PC-9 (cell line): ENCODE measurements around the gene ZNF593OS. TPM values are rescaled to one million over a fixed set of nuclear protein-coding genes. Genes with fewer than 3 reads are reported as not detected.

Experiments
- BruUV-seq: library from RNA; stranded (reverse); fragments of 400-500 nt; replicated peaks from 2 replicates; lab custom pipeline; 2021; lab: Mats Ljungman, UMichigan
- CTCF ChIA-PET: fragments of 300-600 bp; sonication (Branson Sonifier 250); formaldehyde crosslinking; loops from one replicate; lab custom pipeline; 2022; ENCODE audit warnings: antibody characterized with exemption; lab: Charles Lee
- POLR2A ChIA-PET: fragments of 300-600 bp; sonication (Branson Sonifier 250); formaldehyde crosslinking; loops from one replicate; lab custom pipeline; 2022; ENCODE audit warnings: antibody characterized with exemption; ENCODE audit not compliant: unreplicated experiment; lab: Charles Lee
- DNase-seq, 2 experiments: peaks; one replicate each; pipeline versions ENCODE4 v3.0.0 to v3.0.0-alpha.2; 2015 to 2022; ENCODE audit warnings: mixed read lengths in 1 of 2
- H2AFZ ChIP-seq: fragments of 200-600 bp; sonication (generic); 2 replicates; pipeline ENCODE4 v1.8.1; 2017; ENCODE audit warnings: antibody characterized with exemption
- H3F3A ChIP-seq: fragments of 200-600 bp; sonication (generic); 2 replicates; pipeline ENCODE4 v1.8.1; 2017; ENCODE audit warnings: antibody characterized with exemption, mild to moderate bottlenecking, low read depth; ENCODE audit not compliant: insufficient read depth
- H3K27ac ChIP-seq: fragments of 200-600 bp; sonication (generic); 2 replicates; pipeline ENCODE4 v1.6.1; 2016; ENCODE audit warnings: mixed run types
- H3K27me3 ChIP-seq: fragments of 200-600 bp; sonication (generic); 2 replicates; pipeline ENCODE4 v1.6.1; 2016; ENCODE audit warnings: low read depth, mixed run types; ENCODE audit not compliant: insufficient read depth
- H3K36me3 ChIP-seq: fragments of 200-600 bp; sonication (generic); 2 replicates; pipeline ENCODE4 v1.6.1; 2016; ENCODE audit warnings: low read depth, mixed run types
- H3K4me1 ChIP-seq: fragments of 200-600 bp; sonication (generic); replicated peaks from 2 replicates; pipeline ENCODE4 v1.6.1; 2016; ENCODE audit warnings: mixed run types; ENCODE audit not compliant: insufficient read depth
- H3K4me2 ChIP-seq: fragments of 200-600 bp; sonication (generic); 2 replicates; pipeline ENCODE4 v1.6.1; 2017; ENCODE audit warnings: mixed run types
- H3K4me3 ChIP-seq: fragments of 200-600 bp; sonication (generic); 2 replicates; pipeline ENCODE4 v1.6.1; 2016; ENCODE audit warnings: mixed run types
- H3K79me2 ChIP-seq: fragments of 200-600 bp; sonication (generic); 2 replicates; pipeline ENCODE4 v1.6.1; 2017; ENCODE audit warnings: low read depth, mixed run types
- H3K9me2 ChIP-seq: fragments of 200-600 bp; sonication (generic); 2 replicates; pipeline ENCODE4 v1.8.1; 2017; ENCODE audit warnings: mild to moderate bottlenecking; ENCODE audit not compliant: insufficient read depth
- H3K9me3 ChIP-seq: fragments of 200-600 bp; sonication (generic); 2 replicates; pipeline ENCODE4 v1.8.1; 2016; ENCODE audit warnings: low read depth; ENCODE audit not compliant: insufficient read depth
- H4K20me1 ChIP-seq: fragments of 200-600 bp; sonication (generic); 2 replicates; pipeline ENCODE4 v1.8.1; 2017; ENCODE audit not compliant: insufficient read depth
- EZH2 ChIP-seq: fragments of 200-600 bp; sonication (generic); IDR thresholded peaks from 2 replicates; pipeline ENCODE4 v1.8.0; 2017; ENCODE audit warnings: antibody characterized with exemption, low read depth
- intact Hi-C: fragments of 100-400 bp; cut with micrococcal nuclease; formaldehyde crosslinking; loops from one replicate; pipeline ENCODE4 v1.10.0; 2022; ENCODE audit not compliant: unreplicated experiment
- total RNA-seq: library from RNA; stranded (reverse); gene quantifications from 2 replicates; pipeline ENCODE4 v1.2.3, GENCODE V29; 2021
- TF ChIP-seq, protein P1 (sequence below): fragments of 200-600 bp; sonication (generic); conservative IDR thresholded peaks from 2 replicates; pipeline ENCODE4 v1.6.1; 2017; ENCODE audit warnings: mixed run types, antibody characterized with exemption, mild to moderate bottlenecking, moderate library complexity

Gene ZNF593OS
- total RNA-seq, 1 experiment from 2014 or later, result not detected

DNA sequence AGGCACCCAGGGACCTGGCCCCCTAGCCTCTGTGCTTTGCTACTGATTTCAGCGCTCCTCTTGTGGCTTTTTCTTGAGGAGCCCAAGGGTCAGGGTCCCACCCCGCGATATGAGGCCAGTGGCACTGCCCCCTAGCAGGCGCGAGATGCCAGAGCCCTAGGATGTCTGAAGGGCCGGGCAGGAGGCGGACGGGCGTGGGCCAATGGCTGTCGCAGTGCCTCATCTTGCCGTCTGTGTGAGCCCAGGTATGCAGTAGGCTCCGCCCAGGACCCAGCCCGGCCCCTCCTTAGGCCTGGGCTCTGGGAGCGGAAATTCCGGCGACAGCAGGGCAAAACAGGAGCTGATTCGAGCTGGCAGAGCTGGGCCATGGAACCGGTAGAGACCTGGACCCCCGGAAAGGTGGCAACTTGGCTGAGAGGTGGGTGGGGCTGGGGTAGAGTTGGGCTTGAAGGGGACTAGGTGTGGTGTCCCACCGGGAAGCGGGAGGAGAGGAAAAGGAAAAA lies 5.6 kb upstream of the ZNF593OS start, which contains the start of gene CNKSR1:
CNKSR1 (plus strand) TSS at position 310 of the 503 bp plus-strand sequence; CDS start at position 367, 57 bp downstream.
- ChIA-PET POLR2A (interaction anchor here (0.5 to 0.6 kb wide), 4 partner anchors 8 to 328 kb away, joined by 3 to 8 read pairs (median 4); partner anchors contain the start of gene ZNF593), CTCF (interaction anchor here (0.5 to 1.1 kb wide), 5 partner anchors 33 to 751 kb away, joined by 3 to 7 read pairs (median 5); partner anchors contain the start of genes CEP85 and PAFAH2)
- intact Hi-C loops, result loop anchor here (1.0 to 10.0 kb wide), 2 partner anchors 57 to 238 kb away; partner anchors contain the start of genes CEP85 and LIN28A
- Histone ChIP-seq H3K9me2 (no peaks in the 10 kb centered on the region), H3K4me2 (peak within 1 kb of the TSS; percentile 91), H3K4me1 (peaks cover 21% of the 10 kb centered on the region), H3K4me3 (peak within 1 kb of the TSS; percentile 67), H3K36me3 (no peaks in the 10 kb centered on the region; the same call in 1 of the 2 replicates), H3K27me3 (no peaks in the 10 kb centered on the region), H3K79me2 (peaks cover 14% of the 10 kb centered on the region), H3F3A (peaks cover 40% of the 10 kb centered on the region), H4K20me1 (no peaks in the 10 kb centered on the region), H2AFZ (peak within 1 kb of the TSS; percentile 84), H3K9me3 (no peaks in the 10 kb centered on the region), H3K27ac (peak within 1 kb of the TSS; percentile 64)
- peak; percentile 88 to 89 for DNase-seq
- no peak for TF ChIP-seq EZH2
- TF ChIP-seq, protein P1, sequence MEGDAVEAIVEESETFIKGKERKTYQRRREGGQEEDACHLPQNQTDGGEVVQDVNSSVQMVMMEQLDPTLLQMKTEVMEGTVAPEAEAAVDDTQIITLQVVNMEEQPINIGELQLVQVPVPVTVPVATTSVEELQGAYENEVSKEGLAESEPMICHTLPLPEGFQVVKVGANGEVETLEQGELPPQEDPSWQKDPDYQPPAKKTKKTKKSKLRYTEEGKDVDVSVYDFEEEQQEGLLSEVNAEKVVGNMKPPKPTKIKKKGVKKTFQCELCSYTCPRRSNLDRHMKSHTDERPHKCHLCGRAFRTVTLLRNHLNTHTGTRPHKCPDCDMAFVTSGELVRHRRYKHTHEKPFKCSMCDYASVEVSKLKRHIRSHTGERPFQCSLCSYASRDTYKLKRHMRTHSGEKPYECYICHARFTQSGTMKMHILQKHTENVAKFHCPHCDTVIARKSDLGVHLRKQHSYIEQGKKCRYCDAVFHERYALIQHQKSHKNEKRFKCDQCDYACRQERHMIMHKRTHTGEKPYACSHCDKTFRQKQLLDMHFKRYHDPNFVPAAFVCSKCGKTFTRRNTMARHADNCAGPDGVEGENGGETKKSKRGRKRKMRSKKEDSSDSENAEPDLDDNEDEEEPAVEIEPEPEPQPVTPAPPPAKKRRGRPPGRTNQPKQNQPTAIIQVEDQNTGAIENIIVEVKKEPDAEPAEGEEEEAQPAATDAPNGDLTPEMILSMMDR, result peak; percentile 71
- BruUV-seq, result no TSS peak

DNA sequence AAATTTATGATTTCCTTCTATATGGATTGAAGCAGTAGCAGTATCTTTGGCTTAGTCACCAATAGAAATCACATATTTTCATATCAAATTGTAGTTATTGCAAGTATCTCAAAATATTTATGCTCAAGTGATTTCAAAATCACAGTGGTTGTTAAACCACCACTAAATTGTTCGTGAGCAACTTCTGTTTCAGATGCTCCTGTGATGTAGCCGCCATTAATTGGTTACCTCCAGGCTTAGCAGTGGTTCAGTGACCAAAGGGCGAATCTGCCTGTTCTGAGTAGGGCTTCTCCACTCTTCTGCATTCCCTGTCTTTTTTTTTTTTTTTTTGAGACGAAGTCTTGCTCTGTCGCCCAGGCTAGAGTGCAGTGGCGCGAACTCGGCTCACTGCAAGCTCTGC lies 3.7 kb upstream of the ZNF593OS start:
- POLR2A ChIA-PET, result interaction anchor here (0.5 kb wide), 1 partner anchor 148 kb away, joined by 3 read pairs; no protein-coding TSS in a partner anchor
- Histone ChIP-seq H3F3A (peaks cover 31% of the 10 kb centered on the region), H2AFZ (no peak overlapping the region), H4K20me1 (no peaks in the 10 kb centered on the region), H3K9me2 (no peaks in the 10 kb centered on the region), H3K4me2 (no peak overlapping the region), H3K27ac (no peak overlapping the region), H3K4me1 (peaks cover 17% of the 10 kb centered on the region), H3K36me3 (no peaks in the 10 kb centered on the region), H3K79me2 (peaks cover 25% of the 10 kb centered on the region), H3K4me3 (no peak overlapping the region), H3K9me3 (no peaks in the 10 kb centered on the region), H3K27me3 (no peaks in the 10 kb centered on the region)
- CTCF ChIA-PET, result no interaction called here
- no peak for DNase-seq
- no TSS peak for BruUV-seq
- intact Hi-C loops, result loop anchor here (10.0 kb wide), 1 partner anchor 239 kb away; the partner anchor contains the start of gene LIN28A
- no peak for TF ChIP-seq EZH2
- TF ChIP-seq, protein P1, result no peak

DNA sequence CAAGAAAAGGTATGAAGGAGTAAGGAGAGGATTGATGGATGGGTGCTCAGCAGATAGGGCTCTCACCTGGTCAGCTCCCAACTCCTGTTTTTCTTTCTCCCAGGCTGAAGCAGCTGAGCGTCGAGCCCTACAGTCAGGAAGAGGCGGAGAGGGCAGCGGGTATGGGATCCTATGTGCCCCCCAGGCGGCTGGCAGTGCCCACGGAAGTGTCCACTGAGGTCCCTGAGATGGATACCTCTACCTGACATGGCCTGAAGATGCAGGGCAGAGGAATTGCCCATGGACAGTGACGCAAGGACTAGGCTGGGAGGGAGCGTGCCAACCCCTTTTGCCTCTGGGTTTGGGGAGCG lies 1.2 kb downstream of the ZNF593OS start:
- Histone ChIP-seq H3K9me3 (no peaks in the 10 kb centered on the region), H3K4me2 (peak overlapping the region; percentile 96), H3K4me1 (peaks cover 6% of the 10 kb centered on the region; the same call in 1 of the 2 replicates), H2AFZ (peak overlapping the region; percentile 95; the same call in 1 of the 2 replicates), H3F3A (0 out of 2 replicates have a peak, but pooled peaks cover 16% of the 10 kb centered on the region), H3K4me3 (peak overlapping the region; percentile 99), H3K27ac (no peak overlapping the region), H3K79me2 (peaks cover 16% of the 10 kb centered on the region), H3K9me2 (no peaks in the 10 kb centered on the region), H3K36me3 (no peaks in the 10 kb centered on the region), H3K27me3 (no peaks in the 10 kb centered on the region), H4K20me1 (no peaks in the 10 kb centered on the region)
- no peak for DNase-seq
- ChIA-PET CTCF (interaction anchor here (1.0 to 1.4 kb wide), 2 partner anchors 64 to 247 kb away, joined by 3 to 8 read pairs; partner anchors contain the start of gene CEP85), POLR2A (interaction anchor here (0.6 kb wide), 1 partner anchor 30 kb away, joined by 3 read pairs; no protein-coding TSS in a partner anchor)
- intact Hi-C loops, result loop anchor here (10.0 kb wide), 1 partner anchor 244 kb away; the partner anchor contains the start of gene LIN28A
- TF ChIP-seq, protein P1, result no peak
- no peak for TF ChIP-seq EZH2
- BruUV-seq, result no TSS peak
